ENCODE results near the gene FBXW4. TPM values are rescaled to one million over a fixed set of nuclear protein-coding genes. Genes with fewer than 3 reads are reported as not detected.

The FBXW4 gene
- total RNA-seq, 1 donor, result 35.2 TPM

GRCh38 chr10:101624526-101625102, 70.4 kb downstream of the FBXW4 start:
- TF ChIP-seq CTCF (IDR thresholded peaks at IDR 0.05; ENCODE audit: insufficient read depth, low read length), result no peak
- no peak overlapping the region for H3K4me3 ChIP-seq (ENCODE audit: low read depth, low read length)
- peak; percentile 27 for DNase-seq (ENCODE audit: low read depth)

- no peak for DNase-seq (ENCODE audit: low read depth)
- TF ChIP-seq CTCF (IDR thresholded peaks at IDR 0.05; ENCODE audit: insufficient read depth, low read length), result no peak
- no peak overlapping the region for H3K4me3 ChIP-seq (ENCODE audit: low read depth, low read length)
These were observed 71.4 kb downstream of the FBXW4 start for GRCh38 chr10:101623528-101623927.

GRCh38 chr10:101619983-101620382, 75.0 kb downstream of the FBXW4 start:
- DNase-seq (ENCODE audit: low read depth), result no peak
- no peak overlapping the region for H3K4me3 ChIP-seq (ENCODE audit: low read depth, low read length)
- no peak for TF ChIP-seq CTCF (IDR thresholded peaks at IDR 0.05; ENCODE audit: insufficient read depth, low read length)

- H3K4me3 ChIP-seq (ENCODE audit: low read depth, low read length), result no peak overlapping the region
- no peak for DNase-seq (ENCODE audit: low read depth)
- TF ChIP-seq CTCF (IDR thresholded peaks at IDR 0.05; ENCODE audit: insufficient read depth, low read length), result no peak
These were observed 76.1 kb downstream of the FBXW4 start for GRCh38 chr10:101618871-101619270.

GRCh38 chr10:101617824-101618568, 77.0 kb downstream of the FBXW4 start:
- no peak overlapping the region for H3K4me3 ChIP-seq (ENCODE audit: low read depth, low read length)
- DNase-seq (ENCODE audit: low read depth), result no peak
- TF ChIP-seq CTCF (IDR thresholded peaks at IDR 0.05; ENCODE audit: insufficient read depth, low read length), result no peak

- no peak for DNase-seq (ENCODE audit: low read depth)
- H3K4me3 ChIP-seq (ENCODE audit: low read depth, low read length), result no peak overlapping the region
- TF ChIP-seq CTCF (IDR thresholded peaks at IDR 0.05; ENCODE audit: insufficient read depth, low read length), result no peak
These were observed 77.7 kb downstream of the FBXW4 start for GRCh38 chr10:101617102-101617823.
